Liver (tissue), 9 donors: ENCODE measurements around the gene TMEM18. TPM values are rescaled to one million over a fixed set of nuclear protein-coding genes. Genes with fewer than 3 reads are reported as not detected.

ENCODE experiments used
- DNase-seq: peaks from one replicate; pipeline ENCODE4 v3.0.0-alpha.2; 2017; ENCODE audit warnings: low spot score
- H3K27ac ChIP-seq, 2 donors: one replicate each; pipeline ENCODE4 v1.7.0; 2013; ENCODE audit warnings: inconsistent platforms in 2 of 2, low read length in 2 of 2, control low read depth in 1 of 2, low read depth in 1 of 2, mild to moderate bottlenecking in 1 of 2
- H3K27me3 ChIP-seq, 4 donors: one replicate each; pipeline versions ENCODE4 v1.6.1 to v1.7.0; 2013; ENCODE audit warnings: low read length in 3 of 4, inconsistent platforms in 1 of 4, mild to moderate bottlenecking in 1 of 4, moderate library complexity in 1 of 4; ENCODE audit not compliant: control insufficient read depth in 4 of 4, insufficient read depth in 4 of 4
- H3K36me3 ChIP-seq, 4 donors: one replicate each; pipeline versions ENCODE4 v1.6.1 to v1.7.0; 2013; ENCODE audit warnings: low read length in 3 of 4, mild to moderate bottlenecking in 3 of 4, low read depth in 1 of 4, moderate library complexity in 1 of 4; ENCODE audit not compliant: control insufficient read depth in 4 of 4, insufficient read depth in 3 of 4
- H3K4me1 ChIP-seq, 4 donors: one replicate each; pipeline versions ENCODE4 v1.6.1 to v1.7.0; 2013; ENCODE audit warnings: low read length in 3 of 4, mild to moderate bottlenecking in 3 of 4, moderate library complexity in 1 of 4; ENCODE audit not compliant: control insufficient read depth in 4 of 4, insufficient read depth in 4 of 4
- H3K4me3 ChIP-seq, 3 donors: one replicate each; pipeline versions ENCODE4 v1.6.1 to v1.7.0; 2013; ENCODE audit warnings: low read length in 3 of 3, control low read depth in 1 of 3, low read depth in 1 of 3, mild to moderate bottlenecking in 1 of 3
- H3K9ac ChIP-seq, 2 donors: one replicate each; pipeline ENCODE4 v1.7.0; 2013; ENCODE audit warnings: low read length in 2 of 2, mild to moderate bottlenecking in 2 of 2, moderate library complexity in 2 of 2, control low read depth in 1 of 2, low read depth in 1 of 2
- H3K9me3 ChIP-seq, 4 donors: one replicate each; pipeline versions ENCODE4 v1.6.1 to v1.7.0; 2013; ENCODE audit warnings: low read length in 3 of 4; ENCODE audit not compliant: control insufficient read depth in 4 of 4
- EGR1 ChIP-seq, 2 donors: IDR thresholded peaks; 2 replicates each; pipeline ENCODE4 v1.6.1; 2016 to 2018; ENCODE audit warnings: antibody characterized with exemption in 2 of 2, low read depth in 2 of 2
- FOXA1 ChIP-seq: IDR thresholded peaks from 2 replicates; pipeline ENCODE4 v1.6.1; 2016; ENCODE audit warnings: antibody characterized with exemption
- FOXA2 ChIP-seq: IDR thresholded peaks from 2 replicates; pipeline ENCODE4 v1.6.1; 2016; ENCODE audit warnings: antibody characterized with exemption
- GABPA ChIP-seq, 2 donors: IDR thresholded peaks in 1 of 2; conservative IDR thresholded peaks in 1 of 2; 2 replicates each; pipeline ENCODE4 v1.6.1; 2016; ENCODE audit warnings: antibody characterized with exemption in 2 of 2, mild to moderate bottlenecking in 1 of 2, moderate library complexity in 1 of 2
- HNF4A ChIP-seq, 2 donors: conservative IDR thresholded peaks; 2 replicates each; pipeline ENCODE4 v1.6.1; 2016; ENCODE audit warnings: antibody characterized with exemption in 2 of 2, mild to moderate bottlenecking in 2 of 2
- HNF4G ChIP-seq: IDR thresholded peaks from 2 replicates; pipeline ENCODE4 v1.6.1; 2016; ENCODE audit warnings: antibody characterized with exemption
- JUND ChIP-seq, 2 donors: IDR thresholded peaks; 2 replicates each; pipeline ENCODE4 v1.6.1; 2016; ENCODE audit warnings: antibody characterized with exemption in 2 of 2
- NR2F2 ChIP-seq: IDR thresholded peaks from 2 replicates; pipeline ENCODE4 v1.6.1; 2016; ENCODE audit warnings: antibody characterized with exemption
- RAD21 ChIP-seq, 2 donors: IDR thresholded peaks; 2 replicates each; pipeline ENCODE4 v1.6.1; 2016; ENCODE audit warnings: antibody characterized with exemption in 2 of 2, mild to moderate bottlenecking in 2 of 2
- RXRA ChIP-seq, 2 donors: IDR thresholded peaks; 2 replicates each; pipeline ENCODE4 v1.6.1; 2017 to 2018; ENCODE audit warnings: antibody characterized with exemption in 2 of 2, mild to moderate bottlenecking in 1 of 2
- TAF1 ChIP-seq: conservative IDR thresholded peaks from 2 replicates; pipeline ENCODE4 v1.6.1; 2016; ENCODE audit warnings: antibody characterized with exemption, mild to moderate bottlenecking
- YY1 ChIP-seq: IDR thresholded peaks from 2 replicates; pipeline ENCODE4 v1.6.1; 2016; ENCODE audit warnings: antibody characterized with exemption, mild to moderate bottlenecking
- ZBTB33 ChIP-seq: IDR thresholded peaks from 2 replicates; pipeline ENCODE4 v1.6.1; 2016; ENCODE audit warnings: antibody characterized with exemption
- WGBS: extraction: QIAGEN DNeasy Blood & Tissue Kit; methylation state at CpG from one replicate; pipeline ENCODE4 v1.1.7; 2013; 5-methylcytosine and 5-hydroxymethylcytosine counted together
- polyA plus RNA-seq, 2 donors: library from polyadenylated mRNA; stranded (reverse) in 1 of 2; unstranded in 1 of 2; fragments of 200-250 nt in 1 of 2; fragments of >200 nt in 1 of 2; fragmentation: Nextera tagmentation in 1 of 2; extraction: Ambion mirVana in 1 of 2; gene quantifications; one replicate each; pipeline versions ENCODE4 v1.2.1 to v1.2.3, GENCODE V29; 2013 to 2015
- total RNA-seq, 2 donors: library from RNA; depleted of rRNA; stranded (reverse); fragments of >200 nt; gene quantifications; one replicate each; pipeline ENCODE4 v1.2.3, GENCODE V29; 2014
- TF ChIP-seq, protein P1 (sequence below): IDR thresholded peaks from 2 replicates; pipeline ENCODE4 v1.6.1; 2016; ENCODE audit warnings: antibody characterized with exemption
- TF ChIP-seq, protein P2 (sequence below): IDR thresholded peaks from 2 replicates; pipeline ENCODE4 v1.6.1; 2016; ENCODE audit warnings: antibody characterized with exemption, mild to moderate bottlenecking
- TF ChIP-seq, protein P3 (sequence below): fragments of 150-350 bp; IDR thresholded peaks from 2 replicates; pipeline ENCODE4 v1.5.1; 2017; ENCODE audit warnings: improper control_type of control experiment, low read depth, low read length; ENCODE audit not compliant: missing input control
- TF ChIP-seq, protein P4 (sequence below): IDR thresholded peaks from 2 replicates; pipeline ENCODE4 v1.6.1; 2016; ENCODE audit warnings: antibody characterized with exemption
- donor health status: healthy.
- donor health status: healthy.
- donor health status: healthy.
- donor health status: healthy.
- donor health status: healthy.

Gene TMEM18
- total and polyA plus RNA-seq, 4 donors: 8.4 to 29.3 (median 10.9) TPM

DNA sequence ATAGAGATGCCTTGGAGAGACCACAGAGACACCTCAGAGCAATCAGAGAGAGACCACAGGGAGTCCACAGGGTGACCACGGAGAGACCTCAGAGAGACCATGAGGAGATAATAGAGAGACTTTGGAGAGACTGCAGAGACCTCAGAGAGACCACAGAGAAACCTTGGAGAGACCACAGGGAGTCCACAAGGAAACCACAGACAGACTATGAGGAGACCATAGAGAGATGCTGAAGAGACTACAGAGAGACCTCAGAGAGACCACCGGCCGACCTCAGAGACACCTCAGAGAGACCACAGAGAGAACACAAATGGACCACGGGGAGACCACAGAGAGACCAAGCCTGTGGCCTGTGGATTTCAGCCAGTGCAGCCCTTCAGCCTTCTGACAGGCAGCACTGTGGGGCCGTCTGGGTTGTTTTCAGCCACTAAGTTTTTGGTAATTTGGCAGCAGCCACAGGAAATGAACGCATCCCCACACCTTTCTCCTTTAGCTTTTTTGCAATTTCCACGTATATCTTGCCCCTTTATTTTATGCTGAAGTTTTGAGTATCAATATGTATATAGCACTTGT lies 11.4 kb upstream of the TMEM18 start:
- no peak for DNase-seq
- TF ChIP-seq, protein P1, sequence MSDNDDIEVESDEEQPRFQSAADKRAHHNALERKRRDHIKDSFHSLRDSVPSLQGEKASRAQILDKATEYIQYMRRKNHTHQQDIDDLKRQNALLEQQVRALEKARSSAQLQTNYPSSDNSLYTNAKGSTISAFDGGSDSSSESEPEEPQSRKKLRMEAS: no peak
- TF ChIP-seq, protein P2, sequence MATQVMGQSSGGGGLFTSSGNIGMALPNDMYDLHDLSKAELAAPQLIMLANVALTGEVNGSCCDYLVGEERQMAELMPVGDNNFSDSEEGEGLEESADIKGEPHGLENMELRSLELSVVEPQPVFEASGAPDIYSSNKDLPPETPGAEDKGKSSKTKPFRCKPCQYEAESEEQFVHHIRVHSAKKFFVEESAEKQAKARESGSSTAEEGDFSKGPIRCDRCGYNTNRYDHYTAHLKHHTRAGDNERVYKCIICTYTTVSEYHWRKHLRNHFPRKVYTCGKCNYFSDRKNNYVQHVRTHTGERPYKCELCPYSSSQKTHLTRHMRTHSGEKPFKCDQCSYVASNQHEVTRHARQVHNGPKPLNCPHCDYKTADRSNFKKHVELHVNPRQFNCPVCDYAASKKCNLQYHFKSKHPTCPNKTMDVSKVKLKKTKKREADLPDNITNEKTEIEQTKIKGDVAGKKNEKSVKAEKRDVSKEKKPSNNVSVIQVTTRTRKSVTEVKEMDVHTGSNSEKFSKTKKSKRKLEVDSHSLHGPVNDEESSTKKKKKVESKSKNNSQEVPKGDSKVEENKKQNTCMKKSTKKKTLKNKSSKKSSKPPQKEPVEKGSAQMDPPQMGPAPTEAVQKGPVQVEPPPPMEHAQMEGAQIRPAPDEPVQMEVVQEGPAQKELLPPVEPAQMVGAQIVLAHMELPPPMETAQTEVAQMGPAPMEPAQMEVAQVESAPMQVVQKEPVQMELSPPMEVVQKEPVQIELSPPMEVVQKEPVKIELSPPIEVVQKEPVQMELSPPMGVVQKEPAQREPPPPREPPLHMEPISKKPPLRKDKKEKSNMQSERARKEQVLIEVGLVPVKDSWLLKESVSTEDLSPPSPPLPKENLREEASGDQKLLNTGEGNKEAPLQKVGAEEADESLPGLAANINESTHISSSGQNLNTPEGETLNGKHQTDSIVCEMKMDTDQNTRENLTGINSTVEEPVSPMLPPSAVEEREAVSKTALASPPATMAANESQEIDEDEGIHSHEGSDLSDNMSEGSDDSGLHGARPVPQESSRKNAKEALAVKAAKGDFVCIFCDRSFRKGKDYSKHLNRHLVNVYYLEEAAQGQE: no peak
- TF ChIP-seq HNF4A (conservative IDR thresholded peaks at IDR 0.05): no peak
- TF ChIP-seq TAF1: no peak
- TF ChIP-seq EGR1 (IDR thresholded peaks at IDR 0.05; ENCODE audit: low read depth in 2 of 2): no peak
- TF ChIP-seq GABPA (IDR thresholded peaks at IDR 0.05 in 1 of 2, conservative IDR thresholded peaks at IDR 0.05 in 1 of 2): no peak
- TF ChIP-seq JUND (IDR thresholded peaks at IDR 0.05): no peak
- TF ChIP-seq RAD21 (IDR thresholded peaks at IDR 0.05): no peak
- TF ChIP-seq, protein P3, sequence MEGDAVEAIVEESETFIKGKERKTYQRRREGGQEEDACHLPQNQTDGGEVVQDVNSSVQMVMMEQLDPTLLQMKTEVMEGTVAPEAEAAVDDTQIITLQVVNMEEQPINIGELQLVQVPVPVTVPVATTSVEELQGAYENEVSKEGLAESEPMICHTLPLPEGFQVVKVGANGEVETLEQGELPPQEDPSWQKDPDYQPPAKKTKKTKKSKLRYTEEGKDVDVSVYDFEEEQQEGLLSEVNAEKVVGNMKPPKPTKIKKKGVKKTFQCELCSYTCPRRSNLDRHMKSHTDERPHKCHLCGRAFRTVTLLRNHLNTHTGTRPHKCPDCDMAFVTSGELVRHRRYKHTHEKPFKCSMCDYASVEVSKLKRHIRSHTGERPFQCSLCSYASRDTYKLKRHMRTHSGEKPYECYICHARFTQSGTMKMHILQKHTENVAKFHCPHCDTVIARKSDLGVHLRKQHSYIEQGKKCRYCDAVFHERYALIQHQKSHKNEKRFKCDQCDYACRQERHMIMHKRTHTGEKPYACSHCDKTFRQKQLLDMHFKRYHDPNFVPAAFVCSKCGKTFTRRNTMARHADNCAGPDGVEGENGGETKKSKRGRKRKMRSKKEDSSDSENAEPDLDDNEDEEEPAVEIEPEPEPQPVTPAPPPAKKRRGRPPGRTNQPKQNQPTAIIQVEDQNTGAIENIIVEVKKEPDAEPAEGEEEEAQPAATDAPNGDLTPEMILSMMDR: no peak
- TF ChIP-seq FOXA1: no peak
- no peak for TF ChIP-seq RXRA (IDR thresholded peaks at IDR 0.05)
- TF ChIP-seq HNF4G: no peak
- TF ChIP-seq YY1: no peak
- no peak for TF ChIP-seq NR2F2
- no peak for TF ChIP-seq FOXA2
- TF ChIP-seq, protein P4, sequence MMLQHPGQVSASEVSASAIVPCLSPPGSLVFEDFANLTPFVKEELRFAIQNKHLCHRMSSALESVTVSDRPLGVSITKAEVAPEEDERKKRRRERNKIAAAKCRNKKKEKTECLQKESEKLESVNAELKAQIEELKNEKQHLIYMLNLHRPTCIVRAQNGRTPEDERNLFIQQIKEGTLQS: no peak
- TF ChIP-seq ZBTB33: no peak
- Histone ChIP-seq H3K4me3 (no peak overlapping the region), H3K27me3 (no peaks in the 10 kb centered on the region), H3K36me3 (no peaks in the 10 kb centered on the region), H3K27ac (no peak overlapping the region), H3K9ac (no peak overlapping the region), H3K9me3 (peaks cover 7 to 22% (median 7%) of the 10 kb centered on the region in 4 donors), H3K4me1 (no peaks in the 10 kb centered on the region)
- 82% methylated on average over 7 of the region's 7 CpGs for whole genome bisulfite sequencing
